H1 (cell line): Measurements from ENCODE around the gene TEX101. TPM values are rescaled to one million over a fixed set of nuclear protein-coding genes. Genes with fewer than 3 reads are reported as not detected.

Experiments
- CTCF ChIA-PET: fragments of 300-600 bp; sonication (Branson Sonifier 250); formaldehyde crosslinking; loops from one replicate; lab custom pipeline; 2021; ENCODE audit not compliant: partially characterized antibody; lab: Charles Lee
- POLR2A ChIA-PET: fragments of 300-600 bp; sonication (Branson Sonifier 250); formaldehyde crosslinking; loops from one replicate; lab custom pipeline; 2021; ENCODE audit warnings: inconsistent platforms; ENCODE audit not compliant: partially characterized antibody; lab: Charles Lee
- DNase-seq, 2 experiments: peaks; one replicate each; pipeline versions ENCODE4 v3.0.0 to v3.0.0-alpha.2; 2010 to 2022; ENCODE audit warnings: low spot score in 2 of 2, low read depth in 1 of 2, mixed read lengths in 1 of 2
- FAIRE-seq: peaks from 2 replicates; lab custom pipeline; 2011; peaks lifted over from hg19 to GRCh38; lab: Jason Lieb, UNC
- H2AFZ ChIP-seq: 2 replicates; pipeline ENCODE4 v1.8.1; 2012; ENCODE audit warnings: low read length, inconsistent platforms
- H2AK5ac ChIP-seq: 2 replicates; pipeline ENCODE4 v1.6.1; 2013; ENCODE audit warnings: low read depth, low read length
- H2BK120ac ChIP-seq: replicated peaks from 2 replicates; pipeline ENCODE3; 2013; ENCODE audit warnings: low read depth, low read length, inconsistent platforms
- H2BK12ac ChIP-seq: 2 replicates; pipeline ENCODE4 v1.6.1; 2013; ENCODE audit warnings: low read depth, low read length
- H2BK15ac ChIP-seq: 2 replicates; pipeline ENCODE4 v1.6.1; 2013; ENCODE audit warnings: low read length
- H2BK20ac ChIP-seq: 2 replicates; pipeline ENCODE4 v1.6.1; 2013; ENCODE audit warnings: low read length
- H2BK5ac ChIP-seq: 2 replicates; pipeline ENCODE4 v1.6.1; 2013; ENCODE audit warnings: low read depth, low read length
- H3K14ac ChIP-seq: 2 replicates; pipeline ENCODE4 v1.6.1; 2013; ENCODE audit warnings: inconsistent platforms; ENCODE audit not compliant: insufficient read length
- H3K18ac ChIP-seq: 2 replicates; pipeline ENCODE4 v1.6.1; 2013; ENCODE audit warnings: low read length; ENCODE audit errors: extremely low read depth
- H3K23ac ChIP-seq: 2 replicates; pipeline ENCODE4 v1.6.1; 2013; ENCODE audit warnings: inconsistent platforms; ENCODE audit not compliant: insufficient read length
- H3K23me2 ChIP-seq: 2 replicates; pipeline ENCODE4 v1.6.1; 2013; ENCODE audit warnings: low read depth, low read length
- H3K27ac ChIP-seq: 2 replicates; pipeline ENCODE4 v1.6.1; 2011; ENCODE audit warnings: low read depth, low read length, inconsistent platforms
- H3K27me3 ChIP-seq, 4 experiments: replicated peaks in 1 of 4; 1 replicate in 1 of 4; 2 replicates in 3 of 4; pipeline versions ENCODE4 v1.6.1 to v1.8.1; 2011 to 2013; ENCODE audit warnings: low read length in 3 of 4, mild to moderate bottlenecking in 3 of 4, inconsistent platforms in 2 of 4, mixed read lengths in 2 of 4, moderate library complexity in 1 of 4; ENCODE audit not compliant: control insufficient read depth in 3 of 4, insufficient read depth in 3 of 4; ENCODE audit errors: extremely low read depth in 1 of 4
- H3K36me3 ChIP-seq, 4 experiments: 2 replicates each; pipeline versions ENCODE4 v1.6.1 to v1.8.1; 2011 to 2013; ENCODE audit warnings: mild to moderate bottlenecking in 4 of 4, low read length in 3 of 4, moderate library complexity in 2 of 4, control low read depth in 1 of 4, inconsistent platforms in 1 of 4; ENCODE audit not compliant: insufficient read depth in 4 of 4, control insufficient read depth in 2 of 4
- H3K4ac ChIP-seq: replicated peaks from 2 replicates; pipeline ENCODE3; 2013; ENCODE audit warnings: low read length, low read depth, mixed read lengths, inconsistent platforms; ENCODE audit not compliant: insufficient read length
- H3K4me1 ChIP-seq, 4 experiments: replicated peaks in 1 of 4; 1 replicate in 1 of 4; 2 replicates in 3 of 4; pipeline versions ENCODE4 v1.6.1 to v1.8.1; 2011 to 2013; ENCODE audit warnings: low read length in 3 of 4, inconsistent platforms in 2 of 4, mixed read lengths in 1 of 4; ENCODE audit not compliant: insufficient read depth in 4 of 4, control insufficient read depth in 3 of 4
- H3K4me2 ChIP-seq, 2 experiments: 2 replicates each; pipeline versions ENCODE4 v1.6.1 to v1.8.1; 2011 to 2013; ENCODE audit warnings: low read depth in 2 of 2, low read length in 2 of 2, control low read depth in 1 of 2, inconsistent platforms in 1 of 2, mild to moderate bottlenecking in 1 of 2; ENCODE audit not compliant: insufficient read depth in 1 of 2
- H3K4me3 ChIP-seq, 4 experiments: fragments of 200-600, 300-600 bp in 1 of 4; sonication (generic), shearing (Covaris generic), sonication (Bioruptor Twin) in 1 of 4; 2 replicates each; pipeline versions ENCODE4 v1.5.1 to v1.8.1; 2011 to 2016; ENCODE audit warnings: low read length in 4 of 4, low read depth in 3 of 4, control low read depth in 2 of 4, inconsistent platforms in 2 of 4, mild to moderate bottlenecking in 2 of 4, mixed read lengths in 1 of 4, moderate library complexity in 1 of 4; ENCODE audit not compliant: insufficient read depth in 2 of 4; ENCODE audit errors: extremely low read depth in 1 of 4
- H3K56ac ChIP-seq: replicated peaks from 2 replicates; pipeline ENCODE3; 2013; ENCODE audit warnings: low read depth, mild to moderate bottlenecking, mixed read lengths, low read length, inconsistent platforms; ENCODE audit not compliant: insufficient read length
- H3K79me1 ChIP-seq: 2 replicates; pipeline ENCODE4 v1.6.1; 2013; ENCODE audit warnings: low read depth, low read length, control low read depth
- H3K79me2 ChIP-seq, 2 experiments: 2 replicates each; pipeline versions ENCODE4 v1.6.1 to v1.8.1; 2012 to 2013; ENCODE audit warnings: low read length in 2 of 2, mild to moderate bottlenecking in 2 of 2, inconsistent platforms in 1 of 2; ENCODE audit not compliant: insufficient read depth in 2 of 2, control insufficient read depth in 1 of 2
- H3K9ac ChIP-seq, 4 experiments: replicated peaks in 1 of 4; 1 replicate in 1 of 4; 2 replicates in 3 of 4; pipeline versions ENCODE4 v1.6.1 to v1.8.1; 2011 to 2013; ENCODE audit warnings: low read depth in 3 of 4, low read length in 3 of 4, control low read depth in 2 of 4, mild to moderate bottlenecking in 2 of 4, moderate library complexity in 2 of 4, inconsistent platforms in 1 of 4; ENCODE audit errors: extremely low read depth in 1 of 4
- H3K9me3 ChIP-seq, 2 experiments: 2 replicates each; pipeline versions ENCODE4 v1.6.1 to v1.8.1; 2012 to 2013; ENCODE audit warnings: mild to moderate bottlenecking in 2 of 2, moderate library complexity in 2 of 2, control low read depth in 1 of 2, inconsistent platforms in 1 of 2, low read depth in 1 of 2, low read length in 1 of 2, mixed read lengths in 1 of 2; ENCODE audit not compliant: insufficient read depth in 2 of 2
- H4K20me1 ChIP-seq, 2 experiments: replicated peaks in 1 of 2; 2 replicates each; pipeline versions ENCODE3 to v1.8.1; 2011 to 2013; ENCODE audit warnings: inconsistent platforms in 2 of 2, low read length in 2 of 2, mild to moderate bottlenecking in 1 of 2; ENCODE audit not compliant: insufficient read depth in 2 of 2, control insufficient read depth in 1 of 2
- H4K5ac ChIP-seq: 2 replicates; pipeline ENCODE4 v1.6.1; 2013; ENCODE audit warnings: low read length, low read depth, mixed read lengths, inconsistent platforms; ENCODE audit not compliant: insufficient read length
- H4K8ac ChIP-seq: 2 replicates; pipeline ENCODE4 v1.8.0; 2013; ENCODE audit warnings: mild to moderate bottlenecking, moderate library complexity, low read length, inconsistent platforms; ENCODE audit not compliant: insufficient read depth; ENCODE audit errors: extremely low read depth
- H4K91ac ChIP-seq: replicated peaks from 2 replicates; pipeline ENCODE3; 2013; ENCODE audit warnings: low read length, mixed read lengths, inconsistent platforms; ENCODE audit not compliant: insufficient read length
- BACH1 ChIP-seq: IDR thresholded peaks from 2 replicates; pipeline ENCODE4 v1.6.1; 2012; ENCODE audit warnings: low read length, improper control_type of control experiment
- EZH2 ChIP-seq: fragments of 200-600 bp; sonication (generic); IDR thresholded peaks from 2 replicates; pipeline ENCODE4 v1.7.1; 2012; ENCODE audit warnings: low read depth, mild to moderate bottlenecking, moderate library complexity, low read length, inconsistent platforms; ENCODE audit not compliant: severe bottlenecking
- GABPA ChIP-seq: IDR thresholded peaks from 2 replicates; pipeline ENCODE4 v1.6.1; 2011; ENCODE audit warnings: mild to moderate bottlenecking, low read length, moderate library complexity, borderline replicate concordance; ENCODE audit not compliant: insufficient read depth
- JUN ChIP-seq: IDR thresholded peaks from 2 replicates; pipeline ENCODE4 v1.6.1; 2011; ENCODE audit warnings: low read depth, mild to moderate bottlenecking, improper control_type of control experiment, low read length
- KDM5A ChIP-seq: fragments of 200-600 bp; IDR thresholded peaks from 2 replicates; pipeline ENCODE4 v1.7.1; 2012; ENCODE audit warnings: mild to moderate bottlenecking, low read length, inconsistent platforms, mixed read lengths
- MAFK ChIP-seq: IDR thresholded peaks from 2 replicates; pipeline ENCODE4 v1.6.1; 2012; ENCODE audit warnings: low read depth, mild to moderate bottlenecking, improper control_type of control experiment, low read length
- SIRT6 ChIP-seq: IDR thresholded peaks from one replicate; pipeline ENCODE4 v1.7.1; 2012; ENCODE audit warnings: low read length, inconsistent platforms
- SP4 ChIP-seq: IDR thresholded peaks from 2 replicates; pipeline ENCODE4 v1.6.1; 2012; ENCODE audit warnings: low read length, inconsistent platforms
- SUZ12 ChIP-seq: fragments of 200-600 bp; sonication (generic); IDR thresholded peaks from 2 replicates; pipeline ENCODE4 v1.6.1; 2012; ENCODE audit warnings: mild to moderate bottlenecking, inconsistent platforms, low read length, moderate library complexity, mixed read lengths
- TAF1 ChIP-seq: IDR thresholded peaks from 2 replicates; pipeline ENCODE4 v1.6.1; 2011; ENCODE audit warnings: mild to moderate bottlenecking, low read depth, low read length
- WGBS, 2 experiments: shearing (Covaris generic) in 1 of 2; methylation state at CpG; one replicate each; pipeline versions ENCODE4 v1.1.6 to v1.1.7; 2013 to 2015; ENCODE audit warnings: low lambda C conversion rate in 2 of 2, mixed read lengths in 2 of 2, inconsistent platforms in 1 of 2, low coverage in 1 of 2, missing lambda C conversion rate in 1 of 2; ENCODE audit not compliant: insufficient replicate concordance in 2 of 2, insufficient coverage in 1 of 2, insufficient read length in 1 of 2; ENCODE audit errors: extremely low coverage in 1 of 2, missing lambda C conversion rate in 1 of 2; 5-methylcytosine and 5-hydroxymethylcytosine counted together
- polyA plus RNA-seq, 7 experiments: library from polyadenylated mRNA; depleted of rRNA in 3 of 7; stranded (reverse) in 5 of 7; unstranded in 2 of 7; fragments of >200 nt in 5 of 7; fragments of 200-250 nt in 2 of 7; gene quantifications; 1 replicate in 5 of 7; 2 replicates in 1 of 7; 4 replicates in 1 of 7; pipeline versions ENCODE4 v1.2.1 to v1.2.3, GENCODE V29; 2011 to 2013; ENCODE audit warnings: missing spikeins in 2 of 7, mixed read lengths in 2 of 7
- total RNA-seq: library from RNA; stranded (reverse); fragmentation: NEBNext Ultra II Directional; extraction: Animal tissue kit (Norgen Biotek cat#: 25700); gene quantifications from 2 replicates; pipeline ENCODE4 v1.2.1, GENCODE V29; 2021
- TF ChIP-seq, protein P1 (sequence below): IDR thresholded peaks from 2 replicates; pipeline ENCODE4 v1.6.1; 2012; ENCODE audit warnings: inconsistent platforms
- TF ChIP-seq, protein P2 (sequence below): IDR thresholded peaks from 2 replicates; pipeline ENCODE4 v1.6.1; 2012; ENCODE audit warnings: low read length, inconsistent platforms

TEX101 gene
- total and polyA plus RNA-seq, 2 of the 8 experiments (the other 6 are each of a cell fraction or from before 2014, with no cell fraction given): 0.12 TPM; not detected in 1

DNA sequence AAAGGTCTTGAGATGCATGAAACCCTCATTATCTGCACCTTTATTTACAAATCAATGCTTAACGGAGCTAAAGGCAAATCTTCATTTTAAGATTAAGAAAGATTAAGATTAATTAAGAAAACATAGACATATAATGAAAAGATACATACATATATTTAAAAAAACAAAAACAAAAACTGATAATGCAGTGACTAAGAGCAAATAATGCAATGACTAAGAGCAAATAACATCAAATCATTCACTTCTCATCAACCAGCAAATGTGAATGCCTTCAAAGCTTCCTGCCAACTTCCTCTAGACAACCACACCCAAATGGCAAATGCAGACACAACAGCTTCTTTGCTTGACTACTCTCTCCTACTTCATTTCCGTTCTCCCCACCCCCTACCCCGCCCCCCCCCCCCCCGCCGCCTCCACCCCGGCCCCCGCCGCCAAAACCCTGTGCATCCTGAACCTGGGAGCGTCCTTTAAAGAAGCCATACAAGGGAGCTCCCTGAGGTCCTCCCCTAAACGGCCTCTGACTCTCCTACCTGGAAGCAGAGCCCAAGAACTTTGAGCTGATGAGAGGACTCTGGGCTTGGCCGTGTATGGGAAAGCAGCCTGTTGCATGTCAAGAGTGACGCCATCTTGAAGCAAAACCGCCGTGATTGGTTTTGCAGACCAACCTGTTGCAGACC is 24.5 kb downstream of the TEX101 start:
- H3K36me3 ChIP-seq: no peaks in the 10 kb centered on the region
- no peak overlapping the region for H4K91ac ChIP-seq
- H2BK15ac ChIP-seq: no peak overlapping the region
- H3K14ac ChIP-seq: no peak overlapping the region
- H3K23me2 ChIP-seq: no peaks in the 10 kb centered on the region
- H4K8ac ChIP-seq: no peak overlapping the region
- H3K79me2 ChIP-seq: no peaks in the 10 kb centered on the region
- no peak overlapping the region for H3K23ac ChIP-seq
- no peak overlapping the region for H2BK5ac ChIP-seq
- no peak overlapping the region for H2BK20ac ChIP-seq
- no peak overlapping the region for H2BK12ac ChIP-seq
- no peak overlapping the region for H2BK120ac ChIP-seq
- H3K4me2 ChIP-seq: no peak overlapping the region
- 77% methylated on average over 14 of the region's 14 CpGs; no CpG with 5 or more reads in 1 of the 2 experiments for WGBS, 2 experiments
- no peak for FAIRE-seq
- ChIA-PET POLR2A (no interaction called here), CTCF (interaction anchor here (0.5 to 3.0 kb wide), 5 partner anchors 8 to 81 kb away, joined by 3 to 12 read pairs (median 7); no protein-coding TSS in a partner anchor)
- H3K79me1 ChIP-seq: no peaks in the 10 kb centered on the region
- no peak overlapping the region for H4K5ac ChIP-seq
- no peaks in the 10 kb centered on the region for H4K20me1 ChIP-seq
- H3K4me3 ChIP-seq: no peak overlapping the region
- H3K56ac ChIP-seq: no peak overlapping the region
- H2AFZ ChIP-seq: no peak overlapping the region
- DNase-seq: no peak
- no peaks in the 10 kb centered on the region for H3K27me3 ChIP-seq
- no peak overlapping the region for H3K18ac ChIP-seq
- no peaks in the 10 kb centered on the region for H3K4me1 ChIP-seq
- no peak overlapping the region for H3K27ac ChIP-seq
- H2AK5ac ChIP-seq: no peak overlapping the region
- no peak overlapping the region for H3K4ac ChIP-seq
- H3K9me3 ChIP-seq: no peaks in the 10 kb centered on the region
- H3K9ac ChIP-seq: no peak overlapping the region
- TF ChIP-seq, protein P1, sequence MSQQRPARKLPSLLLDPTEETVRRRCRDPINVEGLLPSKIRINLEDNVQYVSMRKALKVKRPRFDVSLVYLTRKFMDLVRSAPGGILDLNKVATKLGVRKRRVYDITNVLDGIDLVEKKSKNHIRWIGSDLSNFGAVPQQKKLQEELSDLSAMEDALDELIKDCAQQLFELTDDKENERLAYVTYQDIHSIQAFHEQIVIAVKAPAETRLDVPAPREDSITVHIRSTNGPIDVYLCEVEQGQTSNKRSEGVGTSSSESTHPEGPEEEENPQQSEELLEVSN: no peak
- TF ChIP-seq SIRT6 (no peak), KDM5A (no peak), SUZ12 (no peak), TAF1 (no peak), BACH1 (no peak), MAFK (no peak), JUN (no peak), EZH2 (no peak), SP4 (no peak), GABPA (no peak)
- TF ChIP-seq, protein P2, sequence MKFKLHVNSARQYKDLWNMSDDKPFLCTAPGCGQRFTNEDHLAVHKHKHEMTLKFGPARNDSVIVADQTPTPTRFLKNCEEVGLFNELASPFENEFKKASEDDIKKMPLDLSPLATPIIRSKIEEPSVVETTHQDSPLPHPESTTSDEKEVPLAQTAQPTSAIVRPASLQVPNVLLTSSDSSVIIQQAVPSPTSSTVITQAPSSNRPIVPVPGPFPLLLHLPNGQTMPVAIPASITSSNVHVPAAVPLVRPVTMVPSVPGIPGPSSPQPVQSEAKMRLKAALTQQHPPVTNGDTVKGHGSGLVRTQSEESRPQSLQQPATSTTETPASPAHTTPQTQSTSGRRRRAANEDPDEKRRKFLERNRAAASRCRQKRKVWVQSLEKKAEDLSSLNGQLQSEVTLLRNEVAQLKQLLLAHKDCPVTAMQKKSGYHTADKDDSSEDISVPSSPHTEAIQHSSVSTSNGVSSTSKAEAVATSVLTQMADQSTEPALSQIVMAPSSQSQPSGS: no peak
